ENCODE data around the gene MEOX2.

The MEOX2 gene

DNA sequence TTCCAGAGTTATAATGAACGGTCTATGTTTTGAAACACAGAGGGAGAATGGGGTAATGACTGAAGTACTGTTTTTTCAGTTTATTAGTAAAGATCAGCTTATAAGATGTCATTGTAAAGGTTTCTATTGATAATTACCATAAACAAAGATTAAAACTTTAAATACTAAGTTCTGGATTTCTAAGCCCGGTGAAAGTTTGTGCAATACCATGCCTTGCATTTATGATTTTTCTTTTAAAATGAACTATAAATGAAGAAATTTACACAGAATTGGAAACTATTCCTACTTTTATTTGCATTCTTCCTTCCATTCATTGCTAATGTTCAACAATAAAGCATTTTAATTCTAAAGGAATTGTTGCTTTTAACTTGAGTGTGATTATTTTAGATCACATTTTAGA lies 4.9 kb downstream of the MEOX2 start:
- DNase-seq (ENCODE audit: low read depth in 2 of 2, low spot score in 1 of 2) = no peak

DNA sequence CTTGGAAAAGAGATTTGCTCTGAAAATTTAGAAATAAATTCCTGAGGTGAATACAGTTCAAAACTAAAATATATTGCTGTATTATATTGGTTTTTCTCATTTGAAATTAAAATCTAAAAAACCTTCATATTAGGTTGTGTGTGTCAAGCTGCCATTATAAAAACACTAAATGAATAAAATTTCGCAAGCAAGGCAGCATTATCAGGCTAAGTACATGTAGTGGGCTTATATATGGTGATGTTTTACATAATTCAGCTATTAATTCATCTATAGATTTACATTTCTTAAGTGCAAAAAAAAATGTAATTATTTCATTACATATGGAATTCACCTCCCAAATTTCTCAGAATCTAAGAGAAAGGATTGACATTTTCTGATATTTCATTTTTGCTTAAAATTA lies 5.3 kb downstream of the MEOX2 start:
- DNase-seq (ENCODE audit: low read depth in 2 of 2, low spot score in 1 of 2) = no peak

DNA sequence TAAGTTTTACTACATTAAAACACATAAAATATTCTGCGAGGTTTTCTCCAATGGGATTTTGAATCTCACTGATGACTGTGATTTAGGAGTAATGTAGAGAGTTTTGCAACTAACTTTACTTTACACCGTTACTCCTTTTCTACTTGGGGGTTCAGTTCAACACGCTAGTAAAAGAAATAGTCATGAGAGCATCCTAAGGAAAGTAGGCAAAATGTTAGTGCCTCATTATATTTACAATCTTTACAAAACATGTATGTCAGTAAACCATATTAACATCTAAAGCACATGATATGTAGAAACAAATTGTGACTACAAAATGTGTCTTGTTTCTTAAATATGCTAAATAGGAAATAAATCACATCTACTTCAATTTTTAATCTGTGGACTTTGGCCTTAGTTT lies 6.0 kb downstream of the MEOX2 start:
- DNase-seq (ENCODE audit: low read depth in 2 of 2, low spot score in 1 of 2) = no peak

DNA sequence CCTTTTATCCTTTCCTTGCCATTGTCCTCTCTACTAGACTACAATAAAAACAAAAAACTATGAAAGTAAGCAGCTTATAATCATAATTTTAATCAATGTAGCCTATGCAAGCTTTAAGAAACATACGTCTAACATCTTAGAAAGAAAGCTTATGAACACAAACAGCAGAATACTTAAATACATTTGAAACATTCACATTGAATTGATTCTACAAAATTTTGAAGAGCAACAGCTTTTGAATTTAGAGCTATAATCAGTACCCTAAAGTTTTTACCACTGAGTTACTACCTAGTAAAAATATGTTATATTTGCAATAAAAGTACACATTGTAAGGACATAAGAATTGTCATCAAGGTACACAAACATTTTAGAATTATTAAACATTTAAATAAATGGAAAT lies 7.2 kb downstream of the MEOX2 start:
- DNase-seq (ENCODE audit: low read depth in 2 of 2, low spot score in 1 of 2) = no peak

DNA sequence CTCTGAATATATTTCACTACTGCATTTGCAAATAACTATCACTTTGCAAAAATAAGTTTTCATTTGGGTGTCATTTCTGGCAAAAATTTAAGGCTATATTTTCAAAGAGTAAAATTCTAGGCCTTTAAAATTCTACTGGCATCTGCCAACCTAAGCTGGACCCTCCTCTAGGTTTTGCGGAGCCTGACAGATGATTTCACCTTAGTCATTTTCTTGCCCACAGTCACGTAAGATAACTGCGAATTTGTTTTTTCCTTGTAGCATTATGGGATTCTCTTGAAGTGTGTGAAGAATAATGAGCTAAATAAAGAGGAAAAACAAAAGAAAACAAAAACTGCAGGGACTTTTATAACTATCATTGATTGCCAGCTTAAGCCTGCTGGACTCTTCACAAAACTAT lies 7.8 kb downstream of the MEOX2 start:
- DNase-seq (ENCODE audit: low read depth in 2 of 2, low spot score in 1 of 2) = no peak

DNA sequence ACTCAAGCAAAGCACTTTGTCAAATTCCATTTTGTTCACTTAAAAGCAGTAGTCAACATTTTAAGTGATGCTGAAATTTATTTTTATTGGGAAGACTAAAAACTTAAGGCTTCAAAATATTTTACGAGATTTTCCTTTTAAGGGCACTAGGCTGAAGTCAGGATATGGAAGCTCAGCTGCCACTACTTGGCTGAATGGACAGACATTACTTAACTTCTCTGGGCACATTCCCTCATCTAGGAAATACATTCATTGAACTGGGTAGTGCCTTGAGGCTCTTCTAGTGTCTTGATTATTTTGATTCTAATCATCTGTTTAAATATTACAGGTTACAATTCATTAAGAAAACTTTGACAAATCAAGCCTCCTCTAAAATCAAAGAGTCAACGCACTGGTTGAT lies 11.1 kb downstream of the MEOX2 start:
- no peak for DNase-seq (ENCODE audit: low read depth in 2 of 2, low spot score in 1 of 2)

DNA sequence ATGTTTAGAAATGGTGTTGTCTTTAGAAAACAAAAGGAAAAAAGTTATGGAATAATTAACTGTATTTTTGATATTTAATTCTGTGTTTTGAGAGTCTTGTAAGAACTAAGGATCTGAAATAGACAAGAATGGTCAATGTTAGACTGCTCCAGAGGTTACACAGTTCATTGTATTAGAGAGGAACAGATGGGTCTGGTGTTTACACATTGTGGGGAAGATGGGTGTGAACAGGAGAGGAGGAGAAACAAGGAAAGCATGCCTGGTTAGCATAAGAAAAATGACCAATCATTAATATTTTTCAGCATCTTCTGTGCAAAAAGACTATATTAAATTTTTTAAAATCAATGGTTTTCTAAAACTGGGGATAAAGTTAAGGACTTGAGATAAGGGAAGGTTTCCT lies 11.9 kb downstream of the MEOX2 start:
- no peak for DNase-seq (ENCODE audit: low read depth in 2 of 2, low spot score in 1 of 2)

DNA sequence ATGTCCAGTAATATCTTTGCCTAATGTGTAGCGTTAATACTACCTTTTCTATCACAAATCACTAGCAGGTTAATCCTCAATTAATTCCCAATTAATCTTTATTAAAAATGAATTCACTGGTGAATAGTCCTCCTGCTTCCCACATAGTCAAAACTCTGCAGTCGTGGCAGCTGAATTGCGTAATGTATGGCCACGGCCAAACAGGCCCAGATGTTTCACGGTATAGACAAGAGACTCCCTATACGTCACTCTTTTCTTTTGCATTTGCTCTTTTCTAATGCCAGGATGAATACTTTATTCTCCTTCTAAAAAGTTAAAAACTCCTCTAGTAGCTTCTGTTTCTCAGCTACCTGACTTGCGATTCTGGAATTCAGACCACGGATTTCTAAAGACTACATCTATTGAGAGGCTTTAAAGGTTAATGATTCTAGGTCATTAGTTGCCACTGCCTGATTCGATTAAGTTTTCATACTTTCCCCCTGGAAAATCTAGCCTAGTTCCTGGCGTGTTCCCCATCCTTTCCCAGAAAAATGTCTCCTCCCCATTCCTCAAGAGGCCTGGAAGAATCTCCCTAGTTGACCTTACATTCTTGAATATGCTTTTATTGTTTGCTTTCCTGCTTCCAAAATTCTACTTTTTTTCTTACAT lies 16.9 kb downstream of the MEOX2 start:
- no peak for DNase-seq (ENCODE audit: low read depth in 2 of 2, low spot score in 1 of 2)

DNA sequence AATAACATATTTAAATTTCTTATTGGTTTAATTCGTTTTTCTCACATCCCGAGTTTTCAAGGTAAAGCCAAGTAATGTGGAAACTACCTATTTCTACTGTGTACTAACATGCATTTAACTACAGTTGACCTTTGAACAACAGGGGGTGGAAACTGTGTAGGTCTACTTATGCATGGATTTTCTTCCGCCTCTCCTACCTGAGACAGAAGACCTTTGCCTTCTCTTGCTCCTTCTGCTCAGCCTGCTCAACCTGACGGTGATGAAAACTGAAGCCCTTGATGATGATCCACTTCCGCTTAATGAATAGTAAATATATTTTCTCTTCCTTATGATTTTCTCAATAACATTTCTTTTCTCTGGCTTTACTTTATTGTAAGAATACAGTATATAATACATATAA lies 18.5 kb downstream of the MEOX2 start:
- no peak for DNase-seq (ENCODE audit: low read depth in 2 of 2, low spot score in 1 of 2)

DNA sequence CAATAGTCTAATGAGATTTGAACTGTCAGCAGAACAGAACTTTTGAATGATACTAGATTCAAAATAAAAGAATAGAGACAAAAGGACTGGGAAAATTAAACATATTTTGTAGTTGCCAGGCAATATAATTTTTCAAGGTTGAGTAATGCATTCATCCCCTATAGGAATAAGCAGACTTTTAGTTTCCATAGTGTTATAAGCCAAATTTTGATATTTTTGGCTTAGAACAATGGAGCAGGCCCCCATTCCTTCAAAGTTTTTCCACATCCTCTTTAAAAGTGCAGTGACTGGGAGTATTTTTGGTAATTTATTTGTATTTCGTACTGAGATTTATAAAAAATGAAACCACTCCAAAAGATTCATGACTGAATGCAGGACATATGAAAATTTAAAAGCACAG lies 24.0 kb downstream of the MEOX2 start:
- no peak for DNase-seq (ENCODE audit: low read depth in 2 of 2, low spot score in 1 of 2)

DNA sequence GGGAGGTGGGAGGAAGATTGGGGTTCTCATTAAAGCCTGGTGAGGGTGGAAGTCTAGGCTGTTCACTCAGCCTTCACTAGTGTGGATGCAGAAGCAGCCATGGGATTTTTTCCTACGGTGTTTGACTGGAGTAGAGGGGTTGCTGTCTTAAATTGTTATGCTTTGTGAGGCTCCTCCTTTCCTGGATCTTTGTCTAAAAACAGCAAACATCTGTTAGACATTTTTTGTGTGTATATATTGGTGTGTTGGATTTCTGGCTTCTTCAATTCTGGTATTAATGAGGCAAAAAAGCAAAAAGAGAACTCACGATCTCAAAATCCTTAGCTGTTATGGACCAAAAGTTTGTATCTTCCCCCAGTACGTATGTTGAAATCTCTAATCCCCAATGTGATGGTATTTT lies 28.2 kb downstream of the MEOX2 start:
- DNase-seq (ENCODE audit: low read depth in 2 of 2, low spot score in 1 of 2) = no peak

DNA sequence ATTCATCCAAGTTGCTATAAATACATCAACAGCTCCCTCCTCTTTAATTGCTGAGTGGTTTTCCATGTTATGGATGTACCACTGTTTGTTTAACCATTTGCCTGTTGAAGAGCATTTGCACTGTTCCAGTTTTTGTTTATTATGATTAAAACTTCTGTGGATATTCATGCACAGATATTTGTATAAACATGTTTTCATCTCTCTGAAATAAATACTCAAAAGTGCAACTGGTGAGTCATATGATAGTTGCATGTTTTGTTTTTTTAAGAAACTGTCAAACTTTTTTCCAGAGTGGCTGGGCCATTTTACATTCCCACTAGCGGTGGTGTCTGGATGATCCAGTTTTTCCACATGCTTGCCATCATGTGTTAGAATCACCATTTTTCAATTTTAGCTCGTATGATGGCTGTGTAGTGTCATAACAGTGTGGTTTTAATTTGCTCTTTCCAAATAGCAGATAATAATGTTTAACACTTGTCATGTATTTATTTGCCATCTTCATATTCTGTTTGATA lies 33.6 kb downstream of the MEOX2 start:
- no peak for DNase-seq (ENCODE audit: low read depth in 2 of 2, low spot score in 1 of 2)

DNA sequence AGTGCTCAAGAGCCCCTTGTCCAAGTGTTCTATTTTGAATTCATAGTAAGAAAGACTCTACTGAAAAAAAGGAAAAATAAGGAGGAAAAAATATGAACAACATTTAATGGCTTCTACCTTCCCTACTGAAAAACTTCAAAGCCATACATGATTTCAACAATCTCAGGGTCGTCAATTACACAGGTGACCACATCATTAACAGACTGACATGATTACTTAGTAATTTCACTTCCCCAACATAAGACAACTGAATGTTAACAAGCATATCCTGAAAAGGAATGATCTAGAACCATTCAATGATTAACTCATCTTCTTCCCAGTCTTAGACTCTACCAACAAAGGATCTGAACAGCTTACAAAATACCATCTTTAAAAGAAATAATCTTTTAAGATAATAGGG lies 34.8 kb downstream of the MEOX2 start:
- no peak for DNase-seq (ENCODE audit: low read depth in 2 of 2, low spot score in 1 of 2)

DNA sequence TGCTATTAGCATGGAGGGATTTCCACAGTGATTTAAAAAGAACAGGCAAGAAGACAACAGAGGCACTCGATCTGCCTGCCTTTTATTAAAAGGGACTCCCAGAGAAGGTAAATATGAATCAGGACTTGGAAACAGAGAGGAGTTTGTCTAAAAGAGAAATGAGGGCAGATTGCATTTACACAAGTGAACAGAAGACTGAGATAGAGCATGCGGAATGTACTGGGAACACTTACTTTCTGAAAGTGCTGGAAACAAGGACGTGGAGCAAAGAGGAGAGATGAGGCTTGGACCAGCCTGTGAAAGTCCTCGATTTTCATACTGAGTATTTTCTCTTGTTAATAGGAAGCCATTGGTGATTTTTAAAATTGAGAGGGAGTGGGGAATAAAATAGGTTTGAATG lies 35.7 kb downstream of the MEOX2 start:
- no peak for DNase-seq (ENCODE audit: low read depth in 2 of 2, low spot score in 1 of 2)

DNA sequence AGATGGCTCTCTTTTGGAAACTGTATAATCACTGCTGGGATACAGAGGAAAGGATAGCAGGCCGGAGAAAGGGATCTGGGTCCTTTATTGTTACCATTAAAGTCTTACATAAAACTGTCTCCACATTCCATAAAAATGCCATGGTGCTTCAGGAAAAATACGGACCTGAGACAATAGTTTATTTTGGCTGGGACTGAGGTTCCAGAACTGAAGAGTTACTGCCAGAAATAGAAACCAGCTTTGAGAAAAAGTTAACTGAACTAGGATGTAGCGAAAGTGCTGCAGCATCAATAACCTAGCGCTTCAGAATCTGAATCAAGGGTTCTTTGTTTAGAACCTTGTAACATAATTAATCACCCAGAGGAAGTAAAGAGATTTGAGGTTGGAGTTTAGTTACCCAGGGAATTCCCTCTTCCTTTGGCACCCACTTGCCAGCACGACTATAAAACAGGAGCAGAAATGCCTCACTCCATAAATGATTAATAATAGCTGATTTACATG lies 38.0 kb downstream of the MEOX2 start:
- no peak for DNase-seq (ENCODE audit: low read depth in 2 of 2, low spot score in 1 of 2)

DNA sequence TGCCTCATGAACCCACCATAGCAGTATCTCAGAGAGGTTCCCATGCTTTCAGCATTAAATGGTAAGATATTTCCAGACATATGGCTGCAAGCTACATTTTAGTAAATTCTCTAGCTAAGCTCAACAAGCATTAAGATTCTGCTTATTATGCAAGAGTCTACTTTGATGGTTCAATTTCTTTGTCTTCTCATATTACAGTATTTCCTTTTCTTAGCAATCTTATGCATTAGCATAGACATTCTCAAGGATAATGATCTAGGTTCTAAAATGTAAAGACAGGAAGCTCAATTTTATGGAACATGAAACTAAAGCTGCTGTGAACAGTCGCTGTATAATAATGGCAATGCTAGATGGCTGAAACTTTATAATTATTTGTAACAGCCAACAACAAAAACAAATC lies 39.2 kb downstream of the MEOX2 start:
- no peak for DNase-seq (ENCODE audit: low read depth in 2 of 2, low spot score in 1 of 2)

DNA sequence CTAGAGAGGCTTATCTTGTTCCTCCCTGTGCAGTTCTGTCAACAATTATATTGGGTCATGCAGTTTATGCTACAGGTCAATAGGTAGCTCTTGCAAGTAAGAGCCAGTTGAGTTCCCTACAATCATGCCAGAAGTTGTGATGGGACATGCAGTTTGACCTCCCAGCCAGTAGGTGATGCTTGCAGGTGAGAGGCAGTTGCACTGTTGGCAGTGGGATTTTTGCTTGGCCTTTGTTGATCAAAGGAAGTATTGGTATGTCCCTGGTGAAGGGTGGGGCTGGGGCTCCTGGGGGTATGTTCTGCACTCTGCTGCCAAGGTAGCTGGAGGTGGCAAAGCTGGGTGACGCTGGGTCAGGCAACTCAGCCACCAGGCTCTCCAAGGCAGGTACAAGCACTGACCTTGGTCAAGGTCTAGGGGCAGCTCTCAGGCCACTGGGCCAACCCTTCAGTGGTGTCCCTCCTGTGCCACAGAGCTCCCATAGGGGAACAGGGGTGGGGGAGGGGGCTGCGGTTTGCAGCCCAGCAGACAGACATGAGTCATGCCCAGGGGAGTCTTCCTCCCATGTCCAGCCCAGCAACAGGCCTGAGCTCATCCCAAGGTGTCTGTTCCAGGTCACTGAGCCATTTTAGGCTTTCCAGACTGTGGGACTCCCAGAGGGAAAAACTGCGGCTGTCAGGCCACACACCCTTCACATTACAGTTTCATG lies 43.3 kb downstream of the MEOX2 start:
- no peak for DNase-seq (ENCODE audit: low read depth in 2 of 2, low spot score in 1 of 2)

DNA sequence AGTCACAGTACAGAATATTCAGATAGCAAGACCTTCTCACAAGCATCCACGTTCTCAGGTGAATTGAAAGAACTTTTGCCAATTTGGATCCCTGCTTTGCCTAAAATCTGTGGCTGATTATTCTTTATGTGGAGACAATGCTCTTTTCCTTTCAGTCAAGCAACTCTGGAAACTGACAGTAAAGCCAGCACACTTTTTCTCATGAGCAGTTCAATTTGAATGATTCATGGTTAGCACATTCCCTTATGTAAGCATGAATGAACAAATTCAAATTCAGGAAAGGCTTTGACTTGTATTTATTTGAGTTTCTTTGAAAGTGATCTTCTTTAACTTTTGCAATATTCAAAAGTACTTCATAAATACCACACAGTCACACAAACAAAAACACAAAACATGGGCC lies 57.6 kb downstream of the MEOX2 start:
- no peak for DNase-seq (ENCODE audit: low read depth in 2 of 2, low spot score in 1 of 2)

DNA sequence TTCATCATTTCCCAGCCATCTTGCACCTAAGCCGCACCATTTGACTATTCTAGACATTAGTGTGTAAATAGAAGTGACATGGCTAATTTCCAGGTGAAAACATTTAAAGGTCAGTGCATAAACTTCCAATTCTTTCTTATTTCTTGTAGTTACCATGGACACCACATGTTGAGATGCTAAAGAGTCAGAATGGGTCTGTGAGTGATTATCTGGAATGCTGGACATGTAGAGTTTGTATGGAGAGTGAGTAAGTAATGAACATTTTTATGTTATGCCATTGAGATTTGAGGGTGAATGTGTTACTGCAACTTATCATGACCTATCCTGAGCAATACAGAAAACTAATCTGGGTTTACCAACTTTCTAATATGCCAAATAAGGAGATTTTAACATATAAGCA lies 60.4 kb downstream of the MEOX2 start:
- no peak for DNase-seq (ENCODE audit: low read depth in 2 of 2, low spot score in 1 of 2)

DNA sequence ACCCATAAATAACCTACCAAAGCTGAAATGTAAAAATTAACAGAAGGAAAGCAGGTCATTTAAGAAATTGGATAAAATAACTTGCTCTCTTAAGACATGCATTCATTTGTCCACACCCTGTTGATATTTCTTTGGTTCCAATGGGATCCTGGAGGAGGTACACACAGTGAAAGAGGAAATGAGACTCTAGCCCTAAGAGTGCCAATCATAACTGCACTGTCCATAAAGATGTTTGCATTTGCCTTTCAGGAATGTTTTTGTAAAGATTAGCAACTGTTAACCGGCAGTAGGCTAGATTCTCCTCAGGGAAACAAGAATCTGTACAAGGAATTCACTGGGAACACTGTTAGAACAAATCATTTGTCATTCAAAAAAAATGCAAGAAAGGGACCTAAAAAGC lies 61.0 kb downstream of the MEOX2 start:
- DNase-seq (ENCODE audit: low read depth in 2 of 2, low spot score in 1 of 2) = no peak

DNA sequence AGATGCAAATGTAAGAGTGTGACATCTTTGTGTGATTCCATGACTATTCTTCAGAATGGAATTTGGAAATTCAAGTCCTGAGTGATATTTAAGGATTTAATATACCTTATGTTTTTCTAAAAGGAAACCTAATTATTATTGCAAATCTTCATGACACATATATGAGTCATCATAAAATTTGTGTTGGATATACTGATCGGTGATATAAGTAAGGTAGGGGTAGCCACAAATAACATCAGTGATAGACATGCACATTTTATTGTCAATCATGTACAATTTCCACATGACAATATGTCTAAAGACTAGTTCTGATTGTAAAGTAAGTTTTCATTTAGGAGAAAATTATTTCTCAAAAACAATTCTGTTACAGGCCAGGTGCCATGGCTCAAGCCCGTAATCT lies 65.0 kb downstream of the MEOX2 start:
- no peak for DNase-seq (ENCODE audit: low read depth in 2 of 2, low spot score in 1 of 2)

DNA sequence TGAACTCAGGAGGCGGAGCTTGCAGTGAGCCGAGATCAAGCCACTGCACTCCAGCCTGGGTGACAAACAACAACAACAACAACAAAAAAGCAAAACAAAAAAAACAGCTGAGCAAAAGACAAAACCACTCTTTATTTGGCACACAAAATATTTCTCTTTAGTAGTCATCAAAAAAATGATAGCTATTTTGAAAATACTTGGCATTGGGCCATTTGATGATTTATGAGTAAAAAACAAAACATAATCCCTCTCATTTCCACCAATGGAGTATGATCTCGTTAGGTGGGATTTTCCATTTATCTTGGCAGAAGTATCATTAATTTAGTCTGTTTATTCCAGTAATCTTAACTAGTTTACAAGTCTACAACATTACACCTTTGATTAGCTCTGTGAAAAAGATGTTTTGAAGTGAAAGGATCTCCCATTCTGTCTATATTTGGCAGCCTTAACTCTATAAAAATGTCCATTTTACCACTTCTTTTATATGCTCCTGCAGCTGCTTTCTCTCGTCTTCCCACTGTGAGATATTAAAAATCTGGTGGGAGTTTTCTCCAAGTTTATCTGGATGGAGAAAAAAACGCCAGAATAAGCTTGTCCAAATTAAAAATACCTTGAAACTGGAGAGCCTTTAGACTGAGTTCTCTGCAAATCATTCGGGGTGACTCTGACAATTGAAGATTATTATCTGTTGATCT lies 65.8 kb downstream of the MEOX2 start:
- no peak for DNase-seq (ENCODE audit: low read depth in 2 of 2, low spot score in 1 of 2)

All from stimulated activated CD8-positive, alpha-beta memory T cell treated with anti-CD3 and anti-CD28 coated beads, Interleukin-4, amount 100 ng/mL, for 1 hour (primary cell).